HG03460 (cell line): ENCODE measurements around the gene KCNN3.

Experiments used
- ATAC-seq: cut with Tn5 transposase; IDR thresholded peaks from one replicate; pipeline ENCODE4 v1.9.1; 2021; ENCODE audit not compliant: unreplicated experiment

KCNN3 gene

GRCh38 chr1:154880671-154881070 lies 10.6 kb upstream of the KCNN3 start:
- no peak for ATAC-seq

- no peak for ATAC-seq
Measured at GRCh38 chr1:154879038-154879421, 8.9 kb upstream of the KCNN3 start.

GRCh38 chr1:154878371-154879037 lies 8.4 kb upstream of the KCNN3 start:
- ATAC-seq = peak; percentile 70

GRCh38 chr1:154877370-154877974 lies 7.4 kb upstream of the KCNN3 start:
- ATAC-seq = no peak

GRCh38 chr1:154876842-154877369 lies 6.8 kb upstream of the KCNN3 start:
- ATAC-seq = no peak

GRCh38 chr1:154874465-154874864 lies 4.4 kb upstream of the KCNN3 start:
- no peak for ATAC-seq

- no peak for ATAC-seq
Measured at GRCh38 chr1:154873321-154873950, 3.4 kb upstream of the KCNN3 start.

GRCh38 chr1:154871374-154871773 lies 1.3 kb upstream of the KCNN3 start:
- ATAC-seq = no peak

GRCh38 chr1:154870734-154871133 lies 653 bp upstream of the KCNN3 start:
- no peak for ATAC-seq

- ATAC-seq = no peak
Measured at GRCh38 chr1:154869351-154870114, 548 bp downstream of the KCNN3 start.

GRCh38 chr1:154867841-154868605 lies 2.1 kb downstream of the KCNN3 start:
- ATAC-seq = no peak

- no peak for ATAC-seq
Measured at GRCh38 chr1:154867064-154867825, 2.8 kb downstream of the KCNN3 start.

GRCh38 chr1:154866257-154867063 lies 3.6 kb downstream of the KCNN3 start:
- no peak for ATAC-seq

- no peak for ATAC-seq
Measured at GRCh38 chr1:154865442-154866256, 4.4 kb downstream of the KCNN3 start.

GRCh38 chr1:154864189-154864975 lies 5.7 kb downstream of the KCNN3 start:
- ATAC-seq = no peak

- no peak for ATAC-seq
Measured at GRCh38 chr1:154863315-154864174, 6.5 kb downstream of the KCNN3 start.

- ATAC-seq = no peak
Measured at GRCh38 chr1:154862907-154863306, 7.2 kb downstream of the KCNN3 start.
